Measurements from ENCODE around the gene UGCG.

- TF ChIP-seq CTCF (conservative IDR thresholded peaks at IDR 0.05; ENCODE audit: low read depth, low read length), result no peak
- no peak for TF ChIP-seq EZH2 (IDR thresholded peaks at IDR 0.05; ENCODE audit: borderline replicate concordance, low read depth, low read length, poor library complexity, severe bottlenecking)
Observed at GRCh38 chr9:111926421-111926875, 29.8 kb downstream of the UGCG start.

Measured in A673 (cell line).